Stimulated activated naive CD8-positive, alpha-beta T cell treated with anti-CD3 and anti-CD28 coated beads, Interleukin-15, amount 100 ng/mL, for 72 hours (primary cell): ENCODE results near the gene PLAGL2.
"Not testable (repeated sequence)": the region's sequence is repeated elsewhere in the genome, so short reads cannot be mapped to it uniquely, and the experiment has no call there.

Source experiments
- ATAC-seq: fragments of 150-1000 bp; cut with Tn5 transposase; 2 replicates; pipeline ENCODE4 v1.10.0; 2021; ENCODE audit warnings: mild to moderate bottlenecking, moderate library complexity
- DNase-seq, 2 donors: peaks; one replicate each; pipeline ENCODE4 v3.0.0; 2021 to 2022
- H3K27ac Mint-ChIP-seq, 2 donors: one replicate each; pipeline ENCODE4 v1.8.0; 2022; ENCODE audit warnings: mild to moderate bottlenecking in 2 of 2, mixed read lengths in 2 of 2, moderate library complexity in 2 of 2
- H3K27me3 Mint-ChIP-seq: one replicate; pipeline ENCODE4 v1.8.0; 2022; ENCODE audit warnings: mixed read lengths
- H3K4me1 Mint-ChIP-seq: one replicate; pipeline ENCODE4 v1.8.0; 2022; ENCODE audit warnings: mild to moderate bottlenecking, mixed read lengths
- H3K4me3 Mint-ChIP-seq, 2 donors: one replicate each; pipeline ENCODE4 v1.8.0; 2022; ENCODE audit warnings: mild to moderate bottlenecking in 2 of 2, mixed read lengths in 2 of 2, moderate library complexity in 1 of 2
- H3K9me3 Mint-ChIP-seq, 2 donors: one replicate each; pipeline ENCODE4 v1.8.0; 2022; ENCODE audit warnings: mixed read lengths in 2 of 2

PLAGL2 gene

DNA sequence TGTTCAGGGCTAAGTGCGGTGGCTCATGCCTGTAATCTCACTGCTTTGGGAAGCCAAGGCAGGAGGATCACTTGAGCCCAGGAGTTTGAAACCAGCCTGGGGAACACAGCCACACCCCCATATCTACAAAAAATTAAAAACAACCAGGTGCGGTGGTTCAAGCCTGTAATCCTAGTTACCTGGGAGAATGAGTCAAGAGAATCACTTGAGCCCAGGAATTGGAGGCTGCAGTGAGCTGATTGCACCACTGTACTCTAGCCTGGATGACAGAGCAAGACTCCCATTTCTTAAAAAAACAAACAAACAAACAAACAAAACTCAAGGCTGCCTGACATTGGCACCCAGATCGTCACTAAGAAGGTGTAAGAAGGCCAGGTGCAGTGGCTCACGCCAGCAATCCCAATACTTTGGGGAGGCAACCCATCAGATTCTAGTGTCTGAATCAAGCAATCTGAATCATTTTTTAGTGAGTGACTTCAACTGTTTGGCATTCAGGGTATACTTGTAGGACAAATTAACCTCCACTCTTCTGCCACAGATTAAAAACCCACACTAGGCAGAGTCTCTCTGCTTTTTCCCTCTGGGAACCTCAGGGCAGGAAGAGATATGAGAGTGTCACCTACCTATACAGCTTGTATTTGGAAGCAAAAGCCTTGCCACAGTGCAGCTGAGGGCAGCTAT lies 6.1 kb downstream of the PLAGL2 start:
- Mint-ChIP-seq H3K4me1 (peaks cover 89% of the 10 kb centered on the region), H3K4me3 (peak overlapping the region; percentile 58 to 66), H3K27ac (peak overlapping the region; percentile 86)

DNA sequence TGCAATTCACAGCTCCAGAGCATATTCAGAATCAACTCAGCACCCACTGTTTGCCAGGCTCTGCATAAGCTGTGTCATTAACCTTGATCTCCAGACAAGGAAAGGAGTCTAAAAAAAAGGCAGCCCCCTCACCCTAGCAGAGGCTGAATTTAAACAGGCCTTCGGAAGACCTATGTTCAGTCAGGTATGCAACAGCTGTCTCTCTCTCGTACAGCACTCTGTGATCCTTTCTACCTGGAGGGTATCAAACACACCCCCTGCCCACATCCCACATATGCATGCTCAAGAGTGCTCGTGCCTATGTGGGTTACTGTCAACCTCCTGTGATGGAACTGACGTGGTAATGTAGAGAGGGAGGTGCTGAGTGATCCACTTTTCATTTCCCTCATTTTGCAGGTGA lies 8.5 kb downstream of the PLAGL2 start:
- Mint-ChIP-seq H3K4me1 (peaks cover 91% of the 10 kb centered on the region), H3K9me3 (no peaks in the 10 kb centered on the region), H3K27me3 (no peaks in the 10 kb centered on the region), H3K4me3 (peak overlapping the region; percentile 60 to 63), H3K27ac (peak overlapping the region in 1 of 2 donors; percentile 6)
- ATAC-seq (no peak), DNase-seq (no peak)

More for the DNA sequence above, 6.1 kb downstream of the PLAGL2 start:
- DNase-seq = no peak
- H3K27me3 Mint-ChIP-seq = no peaks in the 10 kb centered on the region
- no peaks in the 10 kb centered on the region for H3K9me3 Mint-ChIP-seq
- ATAC-seq = no peak

GRCh38 chr20:32197136-32197535 lies 10.4 kb downstream of the PLAGL2 start:
- DNase-seq, H3K27ac Mint-ChIP-seq, ATAC-seq, H3K4me3 Mint-ChIP-seq, H3K27me3 Mint-ChIP-seq, H3K9me3 Mint-ChIP-seq: not testable (repeated sequence)
- peaks cover 89% of the 10 kb centered on the region for H3K4me1 Mint-ChIP-seq

DNA sequence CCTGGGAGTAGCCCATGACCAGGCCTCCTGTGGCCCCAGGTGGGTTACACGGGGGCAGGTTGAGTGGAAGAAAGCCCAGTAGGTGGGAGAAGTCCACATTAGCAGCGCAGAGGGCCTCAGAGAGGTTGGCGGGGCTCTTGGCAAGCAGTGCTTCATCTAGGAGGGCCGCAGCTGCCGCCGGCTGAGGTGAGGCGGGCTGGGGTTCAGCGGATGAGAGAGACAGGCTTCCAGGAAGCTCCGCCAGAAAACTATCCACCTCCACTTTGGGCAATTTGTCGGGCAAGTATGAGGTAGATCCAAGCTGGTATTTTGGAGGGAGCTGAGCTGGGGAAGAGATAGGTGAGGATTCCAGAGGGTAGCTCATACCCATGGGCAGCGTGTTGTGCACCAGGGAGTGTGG lies 10.9 kb downstream of the PLAGL2 start:
- Mint-ChIP-seq H3K4me1 (peaks cover 84% of the 10 kb centered on the region), H3K27ac (peak overlapping the region in 1 of 2 donors; percentile 55)
- not testable (repeated sequence) for ATAC-seq, DNase-seq, H3K27me3 Mint-ChIP-seq, H3K9me3 Mint-ChIP-seq, H3K4me3 Mint-ChIP-seq

DNA sequence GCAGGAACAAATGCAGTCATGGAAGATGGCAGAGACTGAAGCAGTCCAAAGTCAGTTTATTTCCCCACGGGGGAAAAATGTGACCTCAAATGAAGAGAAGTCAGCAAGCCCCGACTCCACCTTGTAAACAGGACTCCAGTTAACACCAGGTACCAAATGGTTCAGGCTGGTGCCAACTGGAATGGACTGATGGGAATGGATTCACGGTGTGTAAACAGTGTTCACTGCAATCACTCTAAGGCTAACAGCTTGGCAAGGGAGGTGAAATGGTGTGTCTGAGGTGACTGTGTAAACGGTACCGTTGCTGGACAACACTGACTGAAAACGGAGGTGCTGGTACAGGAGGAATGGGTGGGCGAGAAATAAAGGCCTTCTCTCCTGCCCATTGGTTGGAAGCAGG lies 12.0 kb downstream of the PLAGL2 start:
- no peak overlapping the region for H3K27ac Mint-ChIP-seq
- DNase-seq (no peak), ATAC-seq (no peak)
- H3K9me3 Mint-ChIP-seq = no peaks in the 10 kb centered on the region
- H3K4me3 Mint-ChIP-seq = no peak overlapping the region
- peaks cover 81% of the 10 kb centered on the region for H3K4me1 Mint-ChIP-seq
- no peaks in the 10 kb centered on the region for H3K27me3 Mint-ChIP-seq

GRCh38 chr20:32193996-32194395 lies 13.5 kb downstream of the PLAGL2 start:
- no peaks in the 10 kb centered on the region for H3K9me3 Mint-ChIP-seq
- DNase-seq (no peak), ATAC-seq (no peak)
- no peak overlapping the region for H3K4me3 Mint-ChIP-seq
- H3K27ac Mint-ChIP-seq = peak overlapping the region in 1 of 2 donors; percentile 42
- peaks cover 77% of the 10 kb centered on the region for H3K4me1 Mint-ChIP-seq
- H3K27me3 Mint-ChIP-seq = no peaks in the 10 kb centered on the region

GRCh38 chr20:32193336-32193735 lies 14.2 kb downstream of the PLAGL2 start:
- not testable (repeated sequence) for H3K4me3 Mint-ChIP-seq, H3K27me3 Mint-ChIP-seq, DNase-seq, H3K9me3 Mint-ChIP-seq, ATAC-seq, H3K27ac Mint-ChIP-seq
- H3K4me1 Mint-ChIP-seq = peaks cover 80% of the 10 kb centered on the region

DNA sequence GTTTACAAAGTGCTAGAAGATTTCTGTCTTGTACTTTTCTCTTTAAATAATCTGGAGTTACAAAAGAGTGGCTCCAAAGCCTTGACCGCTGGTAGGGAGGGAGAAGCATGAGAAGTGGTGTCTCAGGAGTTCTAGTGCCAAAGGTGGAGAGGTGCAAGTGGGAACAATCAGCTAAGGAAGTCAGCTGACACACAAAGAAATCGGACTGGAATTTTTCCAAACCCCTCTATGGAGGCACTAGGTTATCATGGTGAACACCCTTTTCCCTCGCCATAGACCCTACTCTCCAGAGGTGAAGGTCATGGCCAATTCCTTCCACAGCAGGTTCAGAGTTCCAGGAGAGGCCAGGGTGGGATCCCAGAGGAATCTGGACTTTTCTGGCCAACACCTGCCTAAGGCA lies 14.8 kb downstream of the PLAGL2 start:
- H3K27ac Mint-ChIP-seq = no peak overlapping the region
- no peak for ATAC-seq
- no peaks in the 10 kb centered on the region for H3K27me3 Mint-ChIP-seq
- no peak for DNase-seq
- H3K4me1 Mint-ChIP-seq = peaks cover 80% of the 10 kb centered on the region
- H3K4me3 Mint-ChIP-seq = no peak overlapping the region
- no peaks in the 10 kb centered on the region for H3K9me3 Mint-ChIP-seq

DNA sequence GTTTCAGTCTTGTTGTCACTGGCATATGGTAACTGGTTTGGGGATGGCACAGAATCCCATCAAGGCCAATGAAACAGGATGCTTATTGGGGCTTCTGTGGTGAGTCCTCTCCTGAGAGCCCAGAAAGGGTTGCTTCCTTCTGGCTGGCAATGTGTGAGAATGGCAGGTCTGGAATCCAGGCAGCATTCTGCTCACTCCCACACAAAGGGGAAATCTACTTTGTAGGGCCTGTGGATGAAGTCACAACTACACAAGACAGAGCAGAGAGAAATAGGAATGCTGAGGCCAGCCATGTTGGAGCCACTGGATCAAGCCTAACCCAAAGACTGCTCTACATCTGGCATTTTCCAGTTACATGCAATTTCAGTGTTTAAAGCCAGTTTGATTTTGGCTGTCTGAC lies 15.7 kb downstream of the PLAGL2 start:
- Mint-ChIP-seq H3K4me1 (peaks cover 73% of the 10 kb centered on the region), H3K27me3 (no peaks in the 10 kb centered on the region), H3K4me3 (no peak overlapping the region), H3K27ac (no peak overlapping the region), H3K9me3 (no peaks in the 10 kb centered on the region)
- DNase-seq (no peak), ATAC-seq (no peak)

GRCh38 chr20:32191422-32191821 lies 16.1 kb downstream of the PLAGL2 start:
- ATAC-seq (peak; percentile 4), DNase-seq (no peak)
- H3K27ac Mint-ChIP-seq = no peak overlapping the region
- H3K27me3 Mint-ChIP-seq = no peaks in the 10 kb centered on the region
- peak overlapping the region in 1 of 2 donors; percentile 75 for H3K4me3 Mint-ChIP-seq
- peaks cover 68% of the 10 kb centered on the region for H3K4me1 Mint-ChIP-seq
- H3K9me3 Mint-ChIP-seq = no peaks in the 10 kb centered on the region

GRCh38 chr20:32190616-32191415 lies 16.7 kb downstream of the PLAGL2 start:
- peaks cover 62% of the 10 kb centered on the region for H3K4me1 Mint-ChIP-seq
- peak; percentile 37 for ATAC-seq

DNA sequence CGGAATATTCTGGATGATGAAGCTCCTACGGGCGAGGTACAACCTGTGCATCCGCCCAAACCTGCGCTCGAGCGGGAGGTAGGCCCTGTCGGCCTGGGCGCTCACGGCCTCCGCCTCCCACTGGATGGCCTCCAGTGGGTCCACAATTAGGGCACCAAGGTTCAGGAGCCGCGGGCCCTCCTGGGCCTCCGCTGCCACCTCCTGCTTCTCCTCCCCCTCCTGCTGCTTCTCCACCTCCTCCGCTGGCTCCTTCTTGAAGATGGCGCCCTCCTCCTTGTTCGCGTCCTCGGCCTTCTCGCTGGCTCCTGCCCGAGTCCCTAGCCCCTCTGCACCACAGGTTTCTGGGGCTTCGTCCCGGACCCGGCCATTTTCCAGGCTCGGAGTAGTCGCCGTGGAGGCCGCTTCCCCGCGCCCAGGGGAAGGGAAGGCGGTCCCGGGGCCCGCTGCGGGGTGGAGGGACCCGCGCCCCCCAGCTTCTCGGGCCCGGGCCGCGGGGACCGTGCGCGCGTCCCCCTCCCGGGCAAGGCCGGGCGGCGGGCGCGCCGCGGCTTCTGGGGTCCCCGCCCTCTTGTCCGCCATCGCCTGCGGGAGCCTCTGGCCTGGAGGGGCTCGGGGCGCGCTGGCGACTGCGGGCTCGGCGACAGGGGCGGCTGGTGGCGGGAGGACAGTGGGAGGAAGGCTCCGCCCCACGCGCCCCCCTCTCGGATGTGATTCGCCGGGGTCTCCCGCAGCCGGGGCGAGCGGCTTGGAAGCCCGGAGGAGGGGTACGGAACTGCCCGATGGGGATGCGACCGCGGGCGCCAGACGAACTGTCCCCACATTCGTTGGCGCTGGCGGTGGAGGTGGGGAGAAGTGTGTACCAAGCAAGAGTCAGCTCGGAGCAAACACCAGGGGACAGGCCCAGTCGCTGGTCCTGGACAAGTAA lies 17.6 kb downstream of the PLAGL2 start:
- ATAC-seq (peak; percentile 68), DNase-seq (peak; percentile 50 to 58)
- peaks cover 54% of the 10 kb centered on the region for H3K4me1 Mint-ChIP-seq
- no peaks in the 10 kb centered on the region for H3K27me3 Mint-ChIP-seq
- no peaks in the 10 kb centered on the region for H3K9me3 Mint-ChIP-seq
- H3K27ac Mint-ChIP-seq = peak overlapping the region; percentile 89 to 93
- H3K4me3 Mint-ChIP-seq = peak overlapping the region; percentile 78 to 87

More at GRCh38 chr20:32190616-32191415, 16.7 kb downstream of the PLAGL2 start:
- Mint-ChIP-seq H3K4me3 (peak overlapping the region; percentile 75 to 80), H3K9me3 (no peaks in the 10 kb centered on the region), H3K27ac (peak overlapping the region; percentile 25 to 77), H3K27me3 (no peaks in the 10 kb centered on the region)
- no peak for DNase-seq

- H3K4me3 Mint-ChIP-seq = peak overlapping the region; percentile 78 to 87
- H3K9me3 Mint-ChIP-seq = no peaks in the 10 kb centered on the region
- DNase-seq (no peak), ATAC-seq (peak; percentile 3)
- no peaks in the 10 kb centered on the region for H3K27me3 Mint-ChIP-seq
- H3K4me1 Mint-ChIP-seq = peaks cover 47% of the 10 kb centered on the region
- peak overlapping the region; percentile 89 to 93 for H3K27ac Mint-ChIP-seq
Observed at GRCh38 chr20:32189123-32189410, 18.5 kb downstream of the PLAGL2 start.

DNA sequence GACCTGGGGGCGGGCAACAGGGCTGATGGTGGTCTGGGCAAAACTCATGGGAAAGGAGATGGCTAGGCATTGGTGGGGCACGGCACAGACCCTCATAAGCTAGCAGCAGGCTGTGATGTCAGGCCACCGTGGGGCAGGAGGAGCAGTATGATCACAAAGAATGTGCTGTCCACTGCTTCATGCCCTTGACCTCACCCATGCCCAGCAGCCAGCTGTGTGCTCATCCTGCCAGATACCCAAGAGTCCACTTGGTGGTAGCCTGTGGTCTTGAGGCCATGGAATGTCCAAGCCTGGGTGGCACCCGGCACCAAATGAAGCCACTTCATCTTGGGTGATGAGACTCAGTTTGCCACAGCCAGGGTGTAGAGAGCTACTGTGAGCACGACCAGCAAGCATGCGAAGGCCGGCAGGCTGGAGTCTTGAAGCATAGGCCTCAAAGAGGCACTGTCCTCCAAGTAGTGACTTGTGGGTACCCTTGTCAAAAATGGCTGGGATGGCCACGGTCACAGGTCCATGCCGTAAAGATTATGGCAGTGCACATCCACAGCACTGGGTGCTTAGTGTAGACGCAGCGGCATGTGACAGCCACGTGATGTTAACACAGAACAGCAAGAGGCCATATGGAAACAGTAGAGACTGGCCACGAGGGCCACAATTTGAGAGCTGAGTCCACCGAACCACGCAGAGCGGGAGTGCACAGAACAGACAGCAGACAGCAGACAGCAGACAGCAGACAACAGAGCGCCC lies 19.0 kb downstream of the PLAGL2 start:
- ATAC-seq = no peak

GRCh38 chr20:32186506-32186905 lies 21.0 kb downstream of the PLAGL2 start:
- no peaks in the 10 kb centered on the region for H3K27me3 Mint-ChIP-seq
- no peak overlapping the region for H3K27ac Mint-ChIP-seq
- DNase-seq = no peak
- no peak for ATAC-seq
- H3K4me3 Mint-ChIP-seq = no peak overlapping the region
- peaks cover 31% of the 10 kb centered on the region for H3K4me1 Mint-ChIP-seq
- H3K9me3 Mint-ChIP-seq = no peaks in the 10 kb centered on the region

More for the DNA sequence above, 19.0 kb downstream of the PLAGL2 start:
- Mint-ChIP-seq H3K4me3 (peak overlapping the region; percentile 49 to 87), H3K27ac (peak overlapping the region; percentile 3 to 23), H3K27me3 (no peaks in the 10 kb centered on the region), H3K9me3 (no peaks in the 10 kb centered on the region), H3K4me1 (peaks cover 42% of the 10 kb centered on the region)
- no peak for DNase-seq
